ENCODE measurements around the gene KIF21B.
"Not testable (repeated sequence)": the region's sequence is repeated elsewhere in the genome, so short reads cannot be mapped to it uniquely, and the experiment has no call there.

Gene KIF21B

DNA sequence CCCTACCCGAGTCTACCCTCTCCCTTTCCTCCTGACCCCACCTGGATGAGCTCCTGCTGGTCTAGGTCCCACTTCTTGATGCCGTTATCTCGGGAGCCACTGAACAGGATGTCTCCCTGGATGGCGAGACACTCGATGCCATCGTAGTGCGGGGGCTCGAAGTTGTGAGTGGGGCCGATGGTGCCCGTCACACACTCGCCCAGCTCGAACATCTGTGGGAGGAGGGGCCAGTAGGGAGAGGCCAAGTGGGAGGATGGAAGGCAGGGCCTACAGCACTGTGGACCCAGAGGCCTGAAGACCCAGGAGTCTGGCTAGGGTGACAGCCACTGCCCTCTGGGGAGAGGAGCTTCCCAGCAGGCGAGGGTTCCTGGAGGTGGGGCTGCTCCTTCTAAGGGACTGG, 48.1 kb downstream of the KIF21B start:
- no peak for DNase-seq (ENCODE audit: low read depth, low spot score)
- no peak overlapping the region for H3K27ac ChIP-seq

DNA sequence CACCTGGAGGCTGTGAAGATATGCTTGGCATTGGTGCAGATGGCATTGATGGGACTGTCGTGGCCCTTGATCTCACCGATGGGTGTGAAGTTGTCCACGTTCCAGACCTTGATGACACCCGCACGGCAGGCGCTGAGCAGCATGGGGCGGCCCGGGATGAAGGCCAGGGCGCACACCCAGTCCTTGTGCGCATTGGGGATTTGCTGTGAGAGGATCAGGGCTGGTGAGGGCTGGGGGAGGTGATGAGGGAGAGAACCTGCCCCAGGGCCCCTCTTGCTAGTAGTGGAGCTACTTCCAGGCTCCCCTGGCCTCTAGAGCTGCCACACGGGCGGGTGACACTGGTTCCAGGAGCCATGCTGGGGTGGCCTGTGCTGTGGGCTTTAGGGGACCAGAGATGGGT, 48.8 kb downstream of the KIF21B start:
- DNase-seq (ENCODE audit: low read depth, low spot score): no peak
- no peak overlapping the region for H3K27ac ChIP-seq

DNA sequence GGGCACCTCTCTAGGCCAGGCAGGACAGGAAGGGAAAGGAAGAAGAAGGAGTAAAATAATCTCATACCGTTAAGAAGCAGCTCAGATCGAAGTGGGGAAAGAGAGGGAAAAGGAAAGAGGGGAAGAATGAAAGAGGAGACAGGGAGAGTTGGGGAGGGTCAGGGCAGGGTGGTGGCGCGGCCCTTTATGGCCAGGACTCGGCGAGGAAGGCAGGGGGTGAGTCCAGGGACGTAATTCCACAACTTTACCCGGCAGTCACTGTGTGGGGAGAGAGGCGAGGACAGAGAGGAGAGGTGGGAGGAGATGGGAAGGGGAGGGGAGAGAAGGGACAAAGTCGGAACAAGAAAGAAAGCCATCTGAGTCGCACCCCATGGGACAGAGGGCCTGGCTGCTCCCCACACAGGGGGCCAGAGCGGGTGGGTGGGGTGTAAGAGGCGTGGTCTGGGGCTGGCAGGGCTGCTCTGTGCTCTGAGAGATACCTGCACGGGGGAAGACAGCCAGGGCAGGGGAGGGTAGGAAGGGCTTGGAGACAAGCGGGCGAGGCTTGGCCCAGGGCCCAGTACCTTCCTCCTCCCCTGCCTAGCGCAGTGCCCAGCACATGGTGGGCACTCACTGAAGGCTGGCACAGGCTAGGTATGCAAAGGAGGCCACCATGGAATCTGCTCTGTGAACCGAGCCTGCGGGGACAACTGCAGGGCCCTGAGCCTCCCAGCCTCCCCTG, 49.4 kb downstream of the KIF21B start:
- no peak for DNase-seq (ENCODE audit: low read depth, low spot score)
- H3K27ac ChIP-seq: no peak overlapping the region

DNA sequence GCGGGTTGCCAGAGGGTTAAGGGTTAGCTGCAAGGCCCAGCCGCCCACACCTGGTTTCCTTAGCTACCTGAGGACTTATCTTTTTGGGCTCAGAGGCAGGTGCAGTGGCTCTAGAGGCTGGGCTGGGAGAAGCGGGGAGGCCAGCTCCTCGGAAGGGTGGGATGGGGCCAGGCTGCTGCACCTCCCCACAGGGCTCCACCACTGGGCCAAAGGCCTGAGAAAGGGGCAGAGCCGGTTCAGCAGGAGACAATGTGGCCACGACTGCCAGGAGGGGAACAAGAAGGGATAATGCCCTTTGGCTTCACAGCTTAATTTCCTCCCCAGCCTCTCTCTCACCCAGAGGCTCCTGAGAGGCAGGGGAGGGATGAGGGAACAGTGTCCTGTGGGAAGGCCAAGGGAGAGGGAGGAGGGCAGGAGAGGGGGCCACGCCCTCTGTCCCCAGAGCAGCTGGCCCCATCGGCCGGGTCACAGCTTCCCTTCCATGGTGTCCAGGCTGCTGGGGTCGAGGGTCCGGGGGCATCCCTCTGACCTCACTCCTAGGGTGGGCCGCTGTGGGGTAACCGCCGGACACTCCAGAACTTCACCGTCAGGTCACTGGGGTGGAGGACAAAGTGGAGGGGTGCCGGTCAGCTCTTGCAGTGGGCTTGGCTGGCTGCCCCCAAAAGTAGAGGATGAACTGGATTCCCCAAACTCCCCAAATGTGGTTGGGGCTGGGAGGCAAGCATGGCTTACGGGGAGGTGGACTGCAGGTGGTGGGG, 50.4 kb downstream of the KIF21B start:
- DNase-seq (ENCODE audit: low read depth, low spot score): no peak
- no peak overlapping the region for H3K27ac ChIP-seq

DNA sequence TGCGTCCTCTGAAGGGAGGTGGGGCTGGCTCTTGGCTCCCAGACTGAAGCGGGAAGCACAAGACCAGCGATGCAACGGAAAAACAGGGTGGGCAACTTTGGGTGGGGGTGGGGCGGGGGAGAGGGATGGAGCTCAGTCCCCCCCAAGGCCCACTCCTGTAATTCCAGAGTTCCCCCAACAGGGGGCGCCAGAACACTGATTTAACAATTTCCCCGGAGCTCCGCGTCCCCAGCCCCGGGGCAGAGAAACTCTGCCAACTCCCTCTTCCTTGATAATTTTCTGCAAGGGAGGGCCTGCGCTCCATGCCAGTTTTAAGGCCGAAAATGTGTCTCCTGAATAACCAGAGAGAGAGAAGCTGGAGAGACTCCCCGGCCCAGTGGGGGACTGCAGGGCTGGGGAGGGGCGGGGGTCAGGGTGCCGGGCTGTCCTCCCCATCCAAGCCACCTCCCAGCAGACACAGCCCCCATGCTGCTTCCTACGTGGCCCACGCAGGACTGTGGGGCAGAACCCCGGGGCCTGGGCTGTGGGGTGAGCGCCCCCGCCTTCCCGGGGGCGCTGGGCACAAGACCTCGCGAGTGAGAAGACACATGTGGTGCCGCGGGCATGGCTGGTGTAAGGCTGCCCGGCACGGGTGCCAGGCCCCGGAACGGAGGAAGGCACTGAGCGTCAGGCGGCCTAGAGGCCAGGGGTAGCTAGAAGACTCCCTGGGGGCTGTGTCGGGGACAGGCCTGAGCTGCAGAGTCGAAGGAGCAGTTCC, 51.4 kb downstream of the KIF21B start:
- no peak for DNase-seq (ENCODE audit: low read depth, low spot score)
- H3K27ac ChIP-seq: no peak overlapping the region

DNA sequence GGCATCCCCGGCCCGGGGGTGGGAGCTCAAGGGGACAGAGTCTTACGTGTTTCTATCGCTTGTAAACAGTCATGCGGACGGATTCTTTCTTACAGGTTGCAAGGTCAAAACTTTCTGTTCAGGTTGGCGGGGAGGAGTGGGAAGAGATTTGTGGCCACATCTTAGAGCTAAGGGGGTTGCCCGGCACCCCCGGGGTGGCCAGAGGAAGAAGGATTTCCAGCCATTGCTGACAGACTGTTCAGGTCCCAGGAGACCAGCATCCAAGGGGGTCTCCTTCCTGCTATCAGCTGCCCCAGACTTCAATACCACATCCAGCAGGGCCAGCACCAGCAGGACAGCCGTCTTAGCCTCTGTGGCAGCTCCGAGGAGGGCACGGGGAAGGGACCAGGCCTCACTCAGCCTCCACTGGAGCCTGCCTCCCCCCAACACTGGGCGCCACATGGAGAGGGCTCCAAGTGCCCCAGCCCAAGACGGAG, 52.0 kb downstream of the KIF21B start:
- DNase-seq (ENCODE audit: low read depth, low spot score): no peak

DNA sequence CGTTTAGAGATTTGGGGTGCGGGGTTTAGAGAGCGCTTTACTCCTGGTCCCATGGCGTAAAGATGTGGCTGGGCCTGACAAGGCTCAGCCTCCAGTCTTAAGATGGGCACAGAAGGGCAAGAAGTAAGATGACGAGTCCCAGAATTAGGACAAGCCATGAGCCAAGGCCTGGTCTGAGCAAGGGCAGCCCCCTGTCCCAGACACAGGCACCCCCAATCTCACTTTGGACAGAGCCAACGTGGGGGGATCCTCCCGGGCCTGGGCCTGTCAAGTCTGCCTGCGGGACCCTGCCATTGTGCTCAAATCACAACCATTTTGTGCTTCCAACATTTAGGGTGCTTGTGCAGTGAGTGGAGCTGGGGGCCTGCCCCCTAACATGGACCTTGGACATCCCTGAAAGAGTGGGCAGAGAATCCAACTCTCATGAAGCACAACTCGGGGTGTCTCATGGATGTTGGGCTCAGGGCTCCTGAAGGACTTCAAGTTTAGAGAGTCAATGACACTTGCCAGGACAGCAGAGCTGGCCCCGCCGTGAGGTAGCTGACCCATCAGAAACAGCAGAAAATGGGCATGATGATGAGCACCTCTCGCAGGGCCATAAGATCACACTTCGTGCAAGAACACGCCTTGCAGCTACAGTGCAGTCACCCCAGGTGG, 52.6 kb downstream of the KIF21B start:
- no peak overlapping the region for H3K27ac ChIP-seq
- no peak for DNase-seq (ENCODE audit: low read depth, low spot score)

More for the DNA sequence above, 52.0 kb downstream of the KIF21B start:
- no peak overlapping the region for H3K27ac ChIP-seq

DNA sequence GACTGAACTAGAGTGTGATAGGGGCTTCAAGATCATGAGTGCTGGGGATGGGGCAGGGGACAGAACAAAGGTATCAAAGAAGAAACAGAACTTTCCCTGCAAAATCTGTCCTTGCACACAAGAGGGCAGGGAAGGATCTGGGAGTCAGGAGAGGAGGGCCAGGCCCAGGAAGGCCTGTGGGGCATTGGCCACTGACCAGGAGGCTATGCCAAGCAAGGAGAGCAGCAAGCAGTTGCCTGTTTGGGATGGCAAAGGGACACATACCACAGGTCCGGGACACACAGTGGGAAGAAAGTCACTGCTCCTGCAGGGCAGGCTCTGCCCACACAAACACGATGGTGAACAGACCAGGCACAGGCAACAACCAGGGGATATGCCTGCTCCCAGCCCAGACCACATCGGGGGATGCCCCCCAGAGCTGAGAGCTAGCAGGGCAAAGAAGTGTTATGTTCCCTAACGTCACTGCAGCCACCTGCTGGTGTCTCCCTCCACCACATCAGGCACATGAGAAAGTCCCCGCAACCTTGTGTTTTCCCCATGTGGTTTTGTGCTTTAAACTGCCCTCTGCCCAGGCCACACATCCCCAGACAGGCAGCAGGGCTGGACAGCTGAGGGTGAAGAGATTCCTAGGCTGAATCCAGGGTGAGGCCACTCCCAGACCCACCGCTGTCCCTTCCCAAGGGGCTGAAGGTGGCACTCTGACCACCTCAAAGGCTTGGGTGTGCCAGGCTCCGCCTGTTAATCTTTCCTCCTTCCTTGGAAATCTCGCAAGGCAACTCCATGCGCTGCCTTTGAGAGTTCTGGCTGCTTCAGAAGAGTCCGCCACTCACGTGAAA, 53.6 kb downstream of the KIF21B start:
- no peak overlapping the region for H3K27ac ChIP-seq
- no peak for DNase-seq (ENCODE audit: low read depth, low spot score)

DNA sequence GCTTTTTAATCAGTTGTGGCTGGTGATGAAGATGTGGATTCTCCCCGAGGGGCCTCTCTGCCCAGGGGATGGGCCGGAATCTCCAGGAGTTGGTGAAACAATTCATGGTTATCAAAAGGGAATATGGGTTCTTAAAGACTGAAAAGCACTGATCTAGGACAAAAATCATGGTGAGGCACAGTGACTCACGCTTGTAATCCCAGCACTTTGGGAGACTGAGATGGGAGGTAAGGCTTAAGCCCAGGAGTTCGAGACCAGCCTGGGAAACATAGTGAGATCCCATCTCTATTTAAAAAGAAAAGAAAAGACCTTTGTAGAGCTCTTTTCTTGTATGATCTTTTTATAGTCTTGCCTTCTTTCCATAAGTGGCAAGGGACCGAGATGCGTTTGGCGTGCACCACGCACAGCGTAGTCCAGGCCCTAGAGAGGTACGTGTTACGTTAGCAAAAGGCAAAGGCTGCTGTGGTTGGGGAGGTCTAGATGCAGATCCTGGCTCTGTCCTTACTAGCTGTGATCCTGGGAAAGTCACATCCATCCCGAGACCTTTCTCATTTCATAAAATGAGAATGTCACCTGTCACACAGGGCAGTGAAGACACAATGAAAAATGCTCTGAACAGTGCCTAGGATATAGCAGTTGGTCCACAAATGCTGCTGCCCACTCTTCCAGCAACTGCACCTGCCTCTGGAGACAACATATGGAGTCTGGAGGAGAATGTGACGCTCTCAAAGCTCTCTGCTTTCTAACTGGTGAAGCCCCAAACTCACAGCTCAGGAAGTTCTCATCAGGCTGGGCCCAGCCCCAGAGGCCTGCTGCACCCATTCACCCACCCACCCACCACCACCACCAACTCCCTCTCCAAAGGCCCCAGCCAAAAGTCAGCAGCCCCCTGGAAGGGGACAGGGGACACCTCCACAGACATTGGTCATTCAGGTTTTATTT, 54.8 kb downstream of the KIF21B start:
- no peak for DNase-seq (ENCODE audit: low read depth, low spot score)
- no peak overlapping the region for H3K27ac ChIP-seq

DNA sequence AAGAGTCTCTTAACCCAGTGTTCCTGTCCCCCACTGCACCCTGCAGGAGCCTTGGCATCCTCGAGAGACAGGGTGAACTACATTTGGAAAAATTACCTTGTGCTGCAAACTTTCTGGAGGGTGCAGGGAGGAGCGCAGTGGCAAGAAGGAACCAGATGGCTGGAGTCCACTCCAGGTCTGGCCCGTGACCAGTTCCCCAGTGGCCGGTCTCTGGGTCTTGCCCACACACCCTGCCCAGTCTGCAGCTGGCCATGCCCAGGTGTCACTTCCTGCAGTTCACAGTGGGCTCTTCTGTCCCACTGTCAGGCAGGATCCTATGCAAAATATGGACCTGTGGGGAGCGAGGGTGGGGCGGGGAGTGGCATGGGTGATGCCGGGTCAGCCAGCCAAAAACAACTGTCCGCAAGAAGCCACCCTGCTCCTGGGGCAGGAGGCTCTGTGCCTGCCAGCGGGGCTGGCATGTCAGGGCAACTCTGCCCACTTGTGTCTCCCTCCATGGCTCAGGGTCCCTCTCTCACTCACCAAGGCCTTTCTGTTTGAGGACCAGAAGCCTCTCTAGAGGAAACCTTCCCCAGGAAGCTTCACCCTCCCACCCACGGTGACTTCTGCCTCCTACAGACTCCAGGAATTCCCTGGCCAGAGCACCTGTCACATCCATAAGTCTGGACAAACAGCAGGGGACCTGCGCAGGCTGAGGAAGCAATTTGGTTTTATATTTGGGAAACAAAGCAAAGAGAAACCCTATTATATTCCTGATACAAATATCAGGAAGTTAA, 55.6 kb downstream of the KIF21B start:
- H3K27ac ChIP-seq: no peak overlapping the region

DNA sequence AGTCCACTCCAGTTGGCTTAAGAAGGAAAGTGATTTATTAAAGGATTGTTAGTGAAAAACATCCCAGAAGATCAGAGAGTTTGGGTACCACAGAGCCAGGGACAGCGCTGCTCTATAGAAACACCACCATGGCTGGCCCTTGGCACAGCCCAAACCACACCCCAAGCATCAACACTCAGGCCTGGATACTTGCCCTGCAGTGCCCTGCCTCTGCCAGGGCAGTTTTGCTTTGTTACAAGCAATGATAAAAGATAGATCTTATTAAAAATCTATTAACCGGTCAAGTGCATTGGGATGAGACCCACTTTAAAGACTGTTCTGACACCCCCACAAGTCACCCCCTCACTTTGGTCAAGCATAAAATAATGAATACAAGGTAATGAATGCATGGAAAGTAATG, 56.6 kb downstream of the KIF21B start:
- DNase-seq (ENCODE audit: low read depth, low spot score): no peak

More for the DNA sequence above, 55.6 kb downstream of the KIF21B start:
- no peak for DNase-seq (ENCODE audit: low read depth, low spot score)

DNA sequence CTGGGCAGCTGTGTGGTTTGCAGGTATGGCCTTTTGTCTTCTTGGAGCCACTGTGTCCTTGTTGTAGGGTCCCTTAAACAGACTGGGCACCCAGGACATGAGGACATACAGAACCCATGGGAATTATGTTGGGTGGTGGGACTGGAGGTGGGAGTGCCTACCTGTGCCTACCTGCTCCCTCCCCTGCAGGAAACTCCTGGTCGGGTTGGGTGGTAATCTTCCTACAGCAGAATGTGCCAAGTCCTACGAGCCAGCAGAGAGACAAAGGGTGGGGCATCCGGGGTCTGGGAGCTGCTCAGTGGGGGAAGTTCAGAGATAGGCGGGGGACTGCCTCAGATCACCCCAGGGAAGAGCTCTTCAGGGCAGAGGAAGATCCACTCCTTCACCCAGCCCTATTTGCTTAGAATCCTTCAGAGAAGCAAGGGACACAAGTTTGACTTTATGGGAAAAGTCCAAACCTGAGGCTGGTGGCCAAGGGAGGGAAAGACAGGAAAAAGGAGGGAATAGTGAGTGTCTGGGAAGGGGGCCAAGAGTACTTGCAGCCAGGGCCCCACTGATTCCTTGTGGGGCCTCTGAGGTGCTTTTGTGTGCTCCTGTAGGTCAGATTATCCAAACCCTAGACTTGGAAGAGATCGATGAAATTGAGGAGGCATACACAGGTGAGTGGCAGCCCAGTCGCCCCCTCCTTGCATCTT, 58.3 kb downstream of the KIF21B start:
- no peak overlapping the region for H3K27ac ChIP-seq
- DNase-seq (ENCODE audit: low read depth, low spot score): no peak

More for the DNA sequence above, 56.6 kb downstream of the KIF21B start:
- no peak overlapping the region for H3K27ac ChIP-seq

DNA sequence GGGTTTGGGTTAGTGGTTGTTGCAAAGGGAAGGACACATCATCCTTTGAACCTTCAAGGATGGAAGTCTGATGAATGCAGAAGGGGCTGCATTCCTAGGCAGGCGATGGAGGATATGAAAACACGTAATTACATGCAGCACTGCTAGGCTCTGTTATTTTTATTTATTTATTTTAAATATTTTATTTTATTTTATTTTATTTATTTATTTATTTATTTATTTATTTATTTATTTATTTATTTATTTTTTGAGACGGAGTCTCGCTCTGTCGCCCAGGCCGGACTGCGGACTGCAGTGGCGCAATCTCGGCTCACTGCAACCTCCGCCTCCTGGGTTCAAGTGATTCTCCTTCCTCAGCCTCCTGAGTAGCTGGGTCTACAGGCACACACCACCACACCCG, 59.6 kb downstream of the KIF21B start:
- not testable (repeated sequence) for DNase-seq (ENCODE audit: low read depth, low spot score); H3K27ac ChIP-seq

DNA sequence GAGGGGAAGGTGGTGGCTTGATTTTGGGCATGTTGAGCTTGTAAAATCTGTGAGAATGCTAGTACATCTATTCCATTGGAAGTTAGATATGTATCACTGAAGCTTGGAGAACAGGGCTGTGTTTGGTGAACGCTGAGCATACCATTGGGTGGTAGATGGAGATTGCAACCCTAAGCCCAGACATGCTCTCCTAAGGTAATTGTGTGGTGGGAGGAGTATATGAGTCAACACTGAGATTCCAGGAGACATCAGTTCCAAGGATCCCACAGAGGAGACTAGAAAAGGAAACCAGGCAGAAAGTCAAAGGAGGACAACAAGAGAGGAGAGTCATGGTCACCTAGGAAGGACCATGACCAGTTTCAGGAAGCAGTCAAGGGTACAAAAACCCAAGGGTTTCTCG, 60.4 kb downstream of the KIF21B start:
- no peak for DNase-seq (ENCODE audit: low read depth, low spot score)
- no peak overlapping the region for H3K27ac ChIP-seq

DNA sequence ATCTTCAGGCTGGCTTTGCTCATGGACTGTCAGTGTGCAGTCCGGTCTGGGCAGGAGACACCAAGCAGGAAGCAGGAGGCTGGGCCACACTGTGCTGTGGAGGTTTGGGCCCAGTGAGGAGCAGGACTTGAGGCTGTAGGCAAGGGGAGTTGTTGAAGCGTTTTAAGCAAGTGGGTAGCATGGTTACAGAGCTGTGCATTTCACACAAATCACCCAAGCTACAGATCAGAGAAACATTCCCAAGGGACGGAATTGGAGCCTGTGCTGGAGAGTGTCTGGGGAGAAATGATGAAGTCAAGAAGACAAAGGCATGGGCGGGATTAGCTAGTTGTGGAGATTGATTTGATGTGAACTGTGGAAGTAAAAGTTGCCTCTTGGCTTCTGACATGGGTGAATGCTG, 60.9 kb downstream of the KIF21B start:
- DNase-seq (ENCODE audit: low read depth, low spot score): no peak
- no peak overlapping the region for H3K27ac ChIP-seq

DNA sequence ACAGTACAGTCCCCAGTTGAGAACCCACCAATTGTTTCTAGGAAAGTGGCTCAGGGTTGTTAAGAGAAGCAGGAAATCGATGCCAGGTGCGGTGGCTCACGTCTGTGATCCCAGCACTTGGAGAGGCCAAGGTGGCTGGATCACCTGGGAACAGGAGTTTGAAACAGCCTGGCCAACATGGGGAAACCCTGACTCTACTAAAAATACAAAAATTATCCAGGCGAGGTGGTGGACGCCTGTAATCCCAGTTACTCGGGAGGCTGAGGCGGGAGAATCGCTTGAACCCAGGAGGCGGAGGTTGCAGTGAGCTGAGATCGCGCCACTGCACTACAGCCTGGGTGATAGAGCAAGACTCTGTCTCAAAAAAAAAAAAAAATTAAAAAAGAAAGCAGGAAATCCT, 61.4 kb downstream of the KIF21B start:
- DNase-seq (ENCODE audit: low read depth, low spot score): not testable (repeated sequence)

DNA sequence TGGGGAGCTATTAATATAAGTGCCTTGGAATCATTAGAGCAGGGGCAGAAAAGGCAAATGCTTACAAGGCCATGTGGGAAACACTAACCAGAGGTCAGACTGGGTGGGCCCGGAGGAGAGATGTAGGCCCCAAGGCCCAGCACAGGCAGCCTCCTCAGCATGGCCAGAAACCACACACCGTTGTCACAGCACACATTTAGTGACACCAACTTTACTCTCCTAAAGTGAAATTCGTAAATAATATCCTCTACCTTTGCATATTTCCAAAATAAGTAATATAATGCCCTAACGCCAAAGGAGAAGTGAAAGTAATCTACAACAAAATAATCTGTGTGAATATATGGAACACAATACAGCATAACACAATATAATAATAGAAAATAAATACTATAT, 62.6 kb downstream of the KIF21B start:
- no peak overlapping the region for H3K27ac ChIP-seq
- DNase-seq (ENCODE audit: low read depth, low spot score): no peak

More for the DNA sequence above, 61.4 kb downstream of the KIF21B start:
- H3K27ac ChIP-seq: not testable (repeated sequence)
